ENCODE results near the gene ACTR2.
"Not testable (repeated sequence)": the region's sequence is repeated elsewhere in the genome, so short reads cannot be mapped to it uniquely, and the experiment has no call there.

Gene ACTR2

DNA sequence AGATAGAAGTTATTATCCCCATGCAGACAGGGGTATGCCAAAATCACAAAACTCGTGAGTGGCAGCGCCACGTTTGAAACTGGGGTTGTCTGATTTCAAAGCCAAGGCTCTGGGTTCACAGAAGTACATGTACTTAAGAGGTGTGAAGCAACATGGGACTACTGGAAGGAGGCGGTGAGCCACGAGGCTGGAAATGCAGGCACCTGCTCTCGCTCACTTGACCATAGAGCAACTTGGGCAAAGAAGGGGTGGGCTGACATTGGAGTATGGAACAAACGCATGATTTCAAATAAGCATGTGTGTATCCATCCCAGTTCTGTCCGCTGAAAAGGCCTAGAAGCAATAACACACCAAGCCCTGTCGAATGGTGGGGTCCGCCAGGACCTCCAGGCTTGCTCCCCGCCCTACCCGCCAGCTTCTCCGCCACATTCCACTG, 593 bp upstream of the ACTR2 start:
- in situ Hi-C loops (cut with HindIII; ENCODE audit: low sequenced_read_pairs): no loop called here

DNA sequence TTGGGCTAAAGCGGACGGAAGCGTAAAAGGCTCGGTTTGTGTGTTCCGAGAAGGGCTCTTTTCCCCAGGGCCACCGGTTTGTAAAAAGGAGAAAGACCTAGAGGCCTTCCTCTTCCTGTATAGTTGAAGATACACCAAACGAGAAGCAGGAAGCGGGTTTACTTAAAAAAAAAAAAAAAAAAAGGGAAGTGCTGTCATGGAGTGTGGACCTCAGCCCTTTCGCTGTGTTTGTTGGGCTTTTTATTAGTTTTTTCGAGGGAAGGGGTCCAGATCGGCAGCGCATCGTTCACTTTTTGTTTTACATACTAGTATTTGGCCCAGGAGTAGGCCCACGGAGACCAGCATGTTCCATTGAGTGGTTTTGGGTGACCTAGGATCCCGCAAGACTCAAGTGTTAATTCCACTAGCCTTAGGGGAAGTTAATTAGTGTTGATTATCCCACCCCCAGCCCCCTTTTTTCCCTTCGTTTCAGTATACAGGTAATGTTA, 676 bp downstream of the ACTR2 start:
- in situ Hi-C loops (cut with HindIII; ENCODE audit: low sequenced_read_pairs): no loop called here

DNA sequence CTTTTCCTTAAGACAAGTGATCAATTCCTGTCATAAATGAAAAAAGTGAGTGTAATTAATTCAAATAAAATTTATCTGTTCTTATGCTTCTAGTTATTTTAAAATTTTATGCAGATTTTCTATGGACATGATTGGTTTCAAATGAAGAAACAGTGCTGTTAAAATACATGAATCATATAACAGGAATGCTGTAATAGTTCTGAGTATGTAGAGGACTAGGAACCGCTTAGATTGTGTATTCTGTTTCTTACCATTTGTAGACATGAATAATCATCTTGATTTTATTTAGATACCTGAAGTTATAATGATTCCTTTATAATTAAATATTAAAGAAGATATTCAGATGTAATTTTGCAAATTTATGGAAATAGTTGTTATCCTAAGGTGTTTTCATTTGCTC, 3.5 kb downstream of the ACTR2 start:
- in situ Hi-C loops (cut with HindIII; ENCODE audit: low sequenced_read_pairs): no loop called here

DNA sequence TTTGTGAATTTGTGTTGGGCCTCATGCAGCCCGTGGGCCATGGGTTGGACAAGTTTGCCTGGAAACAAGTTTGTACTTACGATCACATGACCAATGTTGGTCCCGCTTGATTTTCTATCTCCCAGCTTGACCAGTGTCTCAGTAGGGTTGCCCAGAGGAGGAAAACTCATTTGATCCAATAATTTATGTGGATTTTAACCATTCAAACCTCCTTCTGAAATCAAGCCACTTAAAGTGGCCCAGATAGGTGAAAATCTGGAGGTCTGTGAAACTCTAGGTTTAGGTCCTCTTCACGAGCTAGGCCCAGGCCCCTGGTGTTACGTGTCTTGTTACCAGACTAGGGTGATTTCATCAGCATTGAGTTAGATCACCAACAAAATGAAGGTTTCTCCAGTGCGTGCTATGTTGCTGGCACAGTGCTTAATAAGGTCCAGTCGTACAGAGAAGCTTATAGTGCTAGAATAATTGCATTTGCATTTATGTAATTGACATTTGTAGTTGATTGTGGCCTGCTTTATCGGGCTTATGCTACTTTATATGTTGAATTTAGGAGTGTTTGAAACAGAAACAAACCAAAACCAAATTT, 4.4 kb downstream of the ACTR2 start:
- in situ Hi-C loops (cut with HindIII; ENCODE audit: low sequenced_read_pairs): no loop called here

DNA sequence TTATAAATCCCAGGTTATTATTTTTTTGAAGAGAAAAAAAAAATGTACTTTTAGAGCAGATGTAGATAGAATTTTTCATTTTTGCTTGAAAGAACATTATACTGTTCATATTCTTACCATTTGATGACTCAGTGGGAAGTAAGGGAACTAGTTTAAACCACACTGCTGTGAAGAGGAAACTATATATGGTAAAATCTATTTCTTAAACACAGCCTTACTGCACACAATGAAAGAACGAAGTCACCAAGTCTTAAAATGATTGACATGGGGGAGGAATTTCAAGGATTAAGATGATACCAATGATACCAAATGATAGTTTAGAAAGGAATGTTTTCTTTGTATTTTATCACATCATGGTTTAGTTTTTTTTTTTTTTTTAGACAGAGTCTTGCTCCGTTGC, 5.0 kb downstream of the ACTR2 start:
- in situ Hi-C loops (cut with HindIII; ENCODE audit: low sequenced_read_pairs): no loop called here

DNA sequence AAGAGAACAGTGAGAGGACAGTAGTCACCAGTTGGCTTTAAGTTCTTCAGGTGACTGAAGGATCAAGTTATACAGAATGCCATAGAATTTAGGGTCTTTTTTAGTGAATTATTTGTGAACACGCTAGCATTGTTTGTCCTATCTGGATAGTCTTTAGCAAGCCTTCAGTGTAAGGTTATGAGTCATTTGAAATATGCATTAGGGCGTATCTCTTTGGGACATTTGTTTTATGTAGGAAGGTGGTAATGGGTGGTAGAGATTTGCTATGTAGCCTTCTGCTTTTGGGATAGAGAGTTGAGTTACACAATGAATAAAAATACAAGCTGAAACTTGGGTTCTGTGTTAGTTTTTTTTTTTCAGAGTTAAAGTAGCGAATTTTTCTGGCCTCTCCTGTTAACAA, 13.0 kb downstream of the ACTR2 start:
- in situ Hi-C loops (cut with HindIII; ENCODE audit: low sequenced_read_pairs): no loop called here

DNA sequence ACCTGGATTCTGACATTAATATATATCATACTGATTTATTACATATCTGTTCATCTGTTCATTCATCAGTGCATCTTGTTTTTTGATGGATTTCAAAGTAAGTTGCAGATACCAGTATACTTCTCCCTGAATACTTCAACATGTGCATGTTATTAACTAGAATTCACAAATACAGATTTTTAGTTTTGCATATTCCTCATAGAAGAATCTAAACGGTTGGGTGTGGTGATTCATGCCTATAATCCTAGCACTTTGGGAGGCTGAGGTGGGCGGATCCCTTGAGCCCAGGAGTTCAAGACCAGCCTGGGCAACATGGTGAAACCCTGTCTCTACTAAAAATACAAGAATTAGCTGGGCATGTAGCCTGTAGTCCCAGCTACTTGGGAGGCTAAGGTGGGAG, 16.8 kb downstream of the ACTR2 start:
- in situ Hi-C loops (cut with HindIII; ENCODE audit: low sequenced_read_pairs): not testable (repeated sequence)

DNA sequence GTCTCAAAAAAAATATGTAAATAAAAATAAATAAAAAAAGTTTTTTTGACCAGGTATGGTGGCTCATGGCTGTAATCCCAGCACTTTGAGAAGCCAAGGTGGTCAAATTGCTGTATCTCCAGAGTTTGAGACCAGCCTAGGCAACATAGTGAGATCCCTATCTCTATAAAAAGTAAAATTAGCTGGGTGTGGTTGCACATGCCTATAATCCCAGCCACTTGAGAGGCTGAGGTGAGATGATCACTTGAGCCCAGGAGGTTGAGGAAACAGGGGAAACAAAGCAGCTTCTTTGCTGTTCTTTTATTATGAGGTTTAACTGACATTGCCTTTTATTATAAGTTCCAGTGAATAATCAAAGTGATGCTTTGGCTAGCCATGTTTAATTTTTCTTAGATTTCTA, 25.0 kb downstream of the ACTR2 start:
- in situ Hi-C loops (cut with HindIII; ENCODE audit: low sequenced_read_pairs): loop anchor here (25.0 kb wide), 1 partner anchor 285 kb away; no protein-coding TSS in a partner anchor

DNA sequence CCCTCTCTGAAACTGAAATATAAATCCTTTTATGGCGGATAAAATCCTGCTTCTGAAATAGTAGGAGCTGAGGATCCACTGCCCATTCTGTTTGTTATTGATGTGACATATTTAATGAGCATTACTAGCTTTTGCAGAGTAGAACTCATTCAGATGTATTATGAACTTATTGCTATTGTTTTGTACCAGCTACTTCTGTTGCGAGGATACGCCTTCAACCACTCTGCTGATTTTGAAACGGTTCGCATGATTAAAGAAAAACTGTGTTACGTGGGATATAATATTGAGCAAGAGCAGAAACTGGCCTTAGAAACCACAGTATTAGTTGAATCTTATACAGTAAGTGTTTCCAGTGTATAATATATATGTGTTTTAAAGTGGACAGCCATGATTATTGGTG, 27.7 kb downstream of the ACTR2 start:
- in situ Hi-C loops (cut with HindIII; ENCODE audit: low sequenced_read_pairs): loop anchor here (25.0 kb wide), 1 partner anchor 282 kb away; no protein-coding TSS in a partner anchor

DNA sequence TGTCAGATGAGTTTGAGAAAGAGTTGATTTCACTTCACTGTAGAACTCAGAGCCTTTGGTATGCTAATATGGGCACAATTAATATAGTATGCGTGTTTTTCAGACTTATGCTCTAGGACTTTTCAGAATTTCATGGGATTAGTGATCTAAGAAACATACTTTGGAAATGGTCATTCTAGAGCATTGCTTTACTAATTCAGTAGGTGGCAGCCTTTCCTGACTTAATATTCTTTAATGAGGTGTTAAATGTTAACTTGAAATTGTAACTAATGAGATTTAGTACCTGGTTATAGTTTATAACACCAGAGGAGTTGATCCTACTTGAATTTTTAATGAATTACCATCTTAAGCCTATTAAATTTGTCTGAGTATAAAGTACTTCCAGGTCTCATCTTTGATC, 28.4 kb downstream of the ACTR2 start:
- in situ Hi-C loops (cut with HindIII; ENCODE audit: low sequenced_read_pairs): loop anchor here (25.0 kb wide), 1 partner anchor 281 kb away; no protein-coding TSS in a partner anchor

DNA sequence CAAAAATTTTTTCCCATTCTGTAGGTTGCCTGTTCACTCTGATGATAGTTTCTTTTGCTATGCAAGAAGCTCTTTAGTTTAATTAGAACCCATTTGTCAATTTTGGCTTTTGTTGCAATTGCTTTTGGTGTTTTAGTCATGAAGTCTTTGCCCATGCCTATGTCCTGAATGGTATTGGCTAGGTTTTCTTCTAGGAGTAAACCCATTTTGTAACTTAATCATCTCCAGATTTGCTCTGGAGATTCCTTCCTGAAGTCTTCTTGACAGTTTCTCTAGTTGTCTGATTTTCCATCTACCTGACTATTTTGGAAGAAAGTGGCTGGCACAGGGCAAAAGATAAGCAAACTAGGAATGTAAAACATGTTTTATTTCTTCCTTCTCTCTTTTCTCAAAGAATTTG, 30.2 kb downstream of the ACTR2 start:
- in situ Hi-C loops (cut with HindIII; ENCODE audit: low sequenced_read_pairs): loop anchor here (25.0 kb wide), 1 partner anchor 279 kb away; no protein-coding TSS in a partner anchor

DNA sequence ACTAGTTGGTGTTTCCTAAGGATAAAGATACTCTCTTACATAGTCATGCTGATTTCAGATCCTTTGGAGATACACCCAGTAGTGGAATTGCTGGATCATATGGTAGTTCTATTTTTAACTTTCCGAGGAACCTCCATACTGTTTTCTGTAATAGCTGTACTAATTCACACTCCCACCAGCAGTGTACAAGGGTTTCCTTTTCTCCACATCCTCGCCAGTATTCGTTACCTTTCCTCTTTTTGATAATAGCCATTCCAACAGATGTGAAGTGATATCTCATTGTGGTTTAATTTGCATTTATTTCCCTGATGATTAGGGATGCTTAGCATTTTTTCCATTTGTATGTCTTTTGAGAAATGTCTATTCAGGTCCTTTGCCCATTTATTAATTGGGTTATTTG, 34.0 kb downstream of the ACTR2 start:
- in situ Hi-C loops (cut with HindIII; ENCODE audit: low sequenced_read_pairs): loop anchor here (25.0 kb wide), 1 partner anchor 276 kb away; no protein-coding TSS in a partner anchor

DNA sequence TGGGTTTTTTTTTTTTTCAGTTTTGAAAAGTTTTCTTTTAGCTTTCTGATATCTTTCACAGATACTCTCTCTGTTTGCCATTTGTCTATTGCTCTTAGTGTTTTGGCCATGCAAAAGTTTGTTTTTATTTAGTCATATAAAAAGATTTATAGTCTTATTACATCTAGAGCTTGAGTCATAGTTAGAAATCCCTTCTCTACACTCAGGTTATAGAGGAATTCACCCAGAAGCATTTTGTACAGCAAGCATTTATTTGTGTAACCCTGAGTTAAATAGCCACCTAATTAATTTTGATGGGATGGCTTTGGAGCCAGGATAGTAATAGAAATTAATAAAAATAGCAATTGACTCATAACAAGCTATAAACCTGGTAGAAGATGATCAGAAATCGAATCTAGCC, 35.6 kb downstream of the ACTR2 start:
- in situ Hi-C loops (cut with HindIII; ENCODE audit: low sequenced_read_pairs): loop anchor here (25.0 kb wide), 1 partner anchor 274 kb away; no protein-coding TSS in a partner anchor

DNA sequence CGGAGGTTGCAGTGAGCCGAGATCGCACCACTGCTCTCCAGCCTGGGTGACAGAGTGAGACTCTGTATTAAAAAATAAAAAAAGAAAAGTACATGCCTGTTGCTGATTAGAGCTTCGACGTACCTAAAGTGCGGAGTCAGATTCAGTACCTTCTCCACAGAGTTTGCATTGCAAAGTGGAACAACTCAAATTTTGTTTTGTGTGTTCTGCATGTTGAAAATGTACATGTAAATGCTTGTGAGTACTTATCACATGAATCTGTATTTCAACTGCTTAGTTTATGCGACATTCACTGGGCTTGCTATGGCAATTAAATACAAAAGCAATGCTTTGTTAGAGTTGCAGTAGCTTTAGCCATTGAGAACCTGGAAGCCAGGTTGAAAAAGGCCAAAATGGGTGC, 36.4 kb downstream of the ACTR2 start:
- in situ Hi-C loops (cut with HindIII; ENCODE audit: low sequenced_read_pairs): loop anchor here (25.0 kb wide), 1 partner anchor 273 kb away; no protein-coding TSS in a partner anchor

DNA sequence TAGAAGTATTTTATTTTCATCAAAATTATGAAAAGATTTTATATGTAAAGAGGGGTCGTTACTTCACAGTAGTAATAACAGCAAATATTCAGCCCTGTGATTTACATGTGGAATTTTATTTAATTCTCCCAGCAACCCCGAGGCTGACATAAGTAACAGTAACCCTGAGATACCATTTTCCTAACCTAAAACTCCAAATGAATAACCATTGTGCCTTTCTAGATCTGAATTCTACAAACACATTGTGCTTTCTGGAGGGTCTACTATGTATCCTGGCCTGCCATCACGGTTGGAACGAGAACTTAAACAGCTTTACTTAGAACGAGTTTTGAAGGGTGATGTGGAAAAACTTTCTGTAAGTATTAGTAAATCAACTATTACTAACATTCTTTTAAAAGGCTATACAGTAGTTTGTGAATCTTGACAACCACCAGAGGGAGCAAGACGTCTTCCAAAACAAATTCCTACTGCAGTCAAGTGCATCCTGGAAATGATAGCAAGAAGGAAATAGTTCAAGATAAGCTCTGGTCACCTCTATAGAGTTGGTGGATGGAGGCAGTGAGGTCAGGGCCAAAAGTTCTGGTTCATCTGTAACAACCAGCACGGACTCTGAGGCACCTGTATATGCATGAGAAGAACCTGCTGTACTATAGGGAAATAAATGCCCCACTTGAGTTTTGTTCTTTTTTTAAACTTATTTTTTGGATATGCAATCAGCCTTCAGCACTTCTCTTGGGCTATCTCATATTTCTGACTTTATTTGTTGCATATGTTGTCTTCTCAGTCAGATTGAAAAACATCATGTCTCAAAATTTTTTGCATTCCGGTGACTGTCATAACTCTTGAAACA, 37.4 kb downstream of the ACTR2 start:
- in situ Hi-C loops (cut with HindIII; ENCODE audit: low sequenced_read_pairs): loop anchor here (25.0 kb wide), 1 partner anchor 272 kb away; no protein-coding TSS in a partner anchor

DNA sequence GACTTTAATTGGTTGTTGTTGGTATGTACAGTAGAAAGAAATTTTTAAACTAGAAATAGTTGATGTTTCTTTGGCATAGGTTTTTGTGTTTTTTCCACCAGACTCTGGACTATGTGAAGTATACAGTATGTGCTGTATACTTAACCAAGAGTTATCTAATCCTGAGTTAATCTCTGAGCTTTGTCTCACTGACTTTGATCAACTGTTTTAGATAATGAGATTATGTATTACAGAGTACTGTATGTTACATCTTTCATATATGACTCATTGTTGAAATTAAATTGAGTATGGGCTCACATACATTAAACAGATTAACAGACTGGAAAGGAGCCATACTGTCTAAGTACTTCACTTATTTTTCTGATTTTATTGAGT, 38.0 kb downstream of the ACTR2 start:
- in situ Hi-C loops (cut with HindIII; ENCODE audit: low sequenced_read_pairs): loop anchor here (25.0 kb wide), 1 partner anchor 272 kb away; no protein-coding TSS in a partner anchor

DNA sequence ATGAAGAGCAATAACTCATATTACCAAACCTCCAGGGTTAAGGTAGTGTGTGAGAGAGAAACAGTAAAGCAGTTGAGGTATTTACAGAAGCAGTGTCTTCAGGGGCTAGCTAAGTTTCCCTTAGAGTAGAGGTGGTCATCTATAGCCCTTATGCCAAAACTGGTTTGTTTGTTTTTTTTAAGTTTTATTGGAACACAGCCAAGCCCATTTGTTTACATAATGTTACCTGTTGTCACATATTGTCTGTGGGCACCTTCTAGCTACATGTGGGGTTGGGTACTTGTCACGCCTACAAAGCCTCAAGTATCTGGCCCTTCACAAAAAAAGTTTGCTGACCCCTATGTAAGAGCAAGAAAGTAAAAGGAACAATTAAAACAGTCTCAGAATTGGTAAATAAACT, 39.4 kb downstream of the ACTR2 start:
- in situ Hi-C loops (cut with HindIII; ENCODE audit: low sequenced_read_pairs): loop anchor here (25.0 kb wide), 1 partner anchor 270 kb away; no protein-coding TSS in a partner anchor

DNA sequence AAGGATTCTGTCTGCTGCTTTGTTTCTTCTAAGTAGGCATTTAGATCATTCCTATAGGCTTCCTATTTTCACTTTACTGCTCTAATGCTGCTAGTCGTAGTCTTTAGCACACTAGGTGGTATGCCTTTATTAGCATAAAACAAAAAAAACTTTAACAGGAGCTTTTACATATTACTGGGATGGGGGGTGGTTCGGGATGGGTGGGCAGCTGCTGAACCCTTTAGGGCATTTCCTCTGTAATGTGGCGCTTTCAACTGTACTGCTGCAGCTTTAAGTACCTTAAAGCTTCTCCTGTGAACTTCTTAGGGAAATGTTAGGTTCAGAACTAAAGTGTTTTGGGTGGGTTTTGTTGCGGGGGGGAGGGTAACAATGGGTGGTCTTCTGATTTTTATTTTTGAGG, 41.3 kb downstream of the ACTR2 start:
- in situ Hi-C loops (cut with HindIII; ENCODE audit: low sequenced_read_pairs): loop anchor here (25.0 kb wide), 1 partner anchor 268 kb away; no protein-coding TSS in a partner anchor

DNA sequence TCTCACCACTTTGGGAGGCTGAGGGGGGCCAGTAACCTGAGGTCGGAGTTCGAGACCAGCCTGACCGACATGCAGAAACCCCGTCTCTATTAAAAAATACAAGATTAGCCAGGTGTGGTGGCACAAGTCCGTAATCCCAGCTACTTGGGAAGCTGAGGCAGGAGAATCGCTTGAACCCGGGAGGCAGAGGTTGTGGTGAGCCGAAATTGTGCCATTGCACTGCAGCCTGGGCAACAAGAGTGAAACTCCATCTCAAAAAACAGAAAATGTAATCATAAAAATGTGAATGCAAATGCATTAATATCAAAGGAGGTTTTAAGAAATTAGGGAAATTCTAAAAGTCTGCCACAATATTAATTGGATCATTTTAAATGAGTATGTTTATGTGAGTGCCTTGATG, 45.7 kb downstream of the ACTR2 start:
- in situ Hi-C loops (cut with HindIII; ENCODE audit: low sequenced_read_pairs): loop anchor here (25.0 kb wide), 1 partner anchor 264 kb away; no protein-coding TSS in a partner anchor

DNA sequence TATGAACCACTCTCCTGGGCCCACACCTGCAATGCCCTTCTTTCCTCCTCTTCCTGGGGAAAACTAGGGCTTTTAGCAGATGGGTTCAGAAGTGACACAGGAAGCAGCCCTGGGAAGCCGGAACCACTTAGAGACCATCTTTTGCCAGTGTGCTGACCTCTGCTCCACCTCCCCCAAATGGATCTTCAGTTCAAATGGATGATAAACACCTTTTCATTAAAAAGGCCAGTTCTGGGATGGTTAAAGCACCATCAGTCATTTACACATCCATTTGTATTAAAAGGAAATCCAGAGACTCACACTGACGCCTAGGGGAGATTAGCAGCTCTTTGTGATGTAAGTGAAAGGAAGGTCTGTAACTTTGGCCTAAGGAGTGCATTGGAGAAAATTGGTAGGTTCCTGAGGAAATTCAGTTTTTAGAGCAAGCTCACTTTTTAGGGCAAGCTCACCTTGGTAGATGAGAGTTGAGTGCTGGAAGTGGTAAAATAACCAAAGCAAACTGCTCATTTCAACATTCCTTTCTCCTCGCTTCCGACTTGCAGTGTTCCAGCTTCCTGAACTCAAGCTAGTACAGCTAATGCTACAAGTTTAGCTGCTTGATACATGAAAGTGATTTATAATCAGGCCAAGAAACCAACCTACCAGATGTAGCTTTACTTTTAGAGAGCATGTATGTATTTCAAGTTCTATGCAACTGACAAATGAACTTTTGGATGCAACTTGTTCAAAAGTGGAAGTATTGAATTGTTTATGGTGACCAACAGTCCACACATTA, 47.7 kb downstream of the ACTR2 start:
- in situ Hi-C loops (cut with HindIII; ENCODE audit: low sequenced_read_pairs): no loop called here

DNA sequence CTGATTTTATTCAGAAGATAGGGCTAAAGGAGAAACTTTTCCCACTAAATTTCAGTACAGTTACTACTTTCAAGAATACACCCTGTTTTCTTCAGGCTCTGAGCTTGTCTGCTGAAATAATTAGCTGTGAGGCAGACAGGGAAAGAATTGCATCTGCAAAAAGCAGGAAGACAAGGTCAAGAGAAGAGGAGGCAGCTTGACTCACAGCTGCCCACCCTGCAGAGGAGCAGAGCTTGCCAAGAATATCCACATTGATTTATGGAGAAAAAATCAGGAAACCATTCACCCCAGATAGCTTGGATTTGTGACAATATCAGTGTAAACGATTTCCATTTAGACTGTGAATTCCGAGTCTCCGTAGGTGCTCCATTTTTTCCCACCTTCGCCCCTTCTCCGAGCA, 49.0 kb downstream of the ACTR2 start:
- in situ Hi-C loops (cut with HindIII; ENCODE audit: low sequenced_read_pairs): no loop called here

All from endothelial cell of hepatic sinusoid (primary cell).